Middle frontal gyrus (tissue), 1 donor: ENCODE measurements around the gene MYO1H.

Experiments used
- DNase-seq: peaks from one replicate; pipeline ENCODE4 v3.0.0-alpha.2; 2015; ENCODE audit warnings: low spot score; ENCODE audit errors: extremely low spot score

Gene MYO1H

DNA sequence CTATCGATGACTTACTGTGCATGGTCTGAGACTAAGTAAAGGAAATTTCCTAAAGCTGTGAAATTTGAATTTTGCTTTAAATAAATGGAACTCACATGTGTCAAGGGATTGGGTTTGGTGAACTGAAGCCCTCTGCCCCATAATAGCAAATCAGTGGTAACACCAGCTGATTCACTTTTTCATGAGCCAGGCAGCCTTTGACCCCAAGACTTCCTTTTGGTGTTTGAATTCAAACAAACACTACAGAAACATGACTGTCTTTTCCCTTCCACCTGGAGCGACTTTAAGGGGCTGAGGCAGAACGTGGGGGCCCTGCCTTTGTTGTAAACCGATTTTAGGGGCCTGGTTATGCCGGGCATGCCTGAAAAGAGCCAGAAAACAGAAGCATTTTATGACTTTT lies 100.6 kb downstream of the MYO1H start:
- no peak for DNase-seq

DNA sequence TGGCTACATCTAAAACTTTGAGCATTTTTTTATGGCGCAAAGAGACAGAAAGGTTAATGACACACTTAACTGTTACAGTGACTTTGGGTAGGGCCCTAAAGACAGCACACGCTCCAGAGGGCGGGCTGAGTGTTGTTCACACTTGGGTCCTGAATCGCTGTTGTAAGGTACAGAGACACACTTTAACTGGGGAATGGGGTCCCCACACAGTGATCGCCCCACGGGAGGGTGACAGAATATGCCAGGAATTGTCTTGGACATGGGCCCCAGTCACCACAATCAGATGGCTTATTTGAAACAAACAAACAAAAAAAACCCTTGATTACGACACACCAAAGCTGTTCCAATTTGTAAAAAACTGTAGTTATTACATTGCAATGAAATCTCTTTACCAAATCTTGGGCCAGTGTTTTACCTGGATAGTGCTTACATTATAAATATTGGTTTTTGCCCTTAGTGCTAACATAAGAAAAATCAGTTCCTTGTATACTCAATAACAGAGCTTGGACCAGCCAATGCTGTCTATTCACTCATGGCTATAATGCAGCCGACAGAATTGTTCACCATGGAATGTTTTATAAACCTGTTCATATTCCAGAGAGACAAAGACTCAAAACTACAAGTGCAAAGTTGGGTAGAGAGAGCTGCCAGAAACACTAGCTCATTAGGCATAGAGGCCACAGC lies 101.1 kb downstream of the MYO1H start:
- no peak for DNase-seq

DNA sequence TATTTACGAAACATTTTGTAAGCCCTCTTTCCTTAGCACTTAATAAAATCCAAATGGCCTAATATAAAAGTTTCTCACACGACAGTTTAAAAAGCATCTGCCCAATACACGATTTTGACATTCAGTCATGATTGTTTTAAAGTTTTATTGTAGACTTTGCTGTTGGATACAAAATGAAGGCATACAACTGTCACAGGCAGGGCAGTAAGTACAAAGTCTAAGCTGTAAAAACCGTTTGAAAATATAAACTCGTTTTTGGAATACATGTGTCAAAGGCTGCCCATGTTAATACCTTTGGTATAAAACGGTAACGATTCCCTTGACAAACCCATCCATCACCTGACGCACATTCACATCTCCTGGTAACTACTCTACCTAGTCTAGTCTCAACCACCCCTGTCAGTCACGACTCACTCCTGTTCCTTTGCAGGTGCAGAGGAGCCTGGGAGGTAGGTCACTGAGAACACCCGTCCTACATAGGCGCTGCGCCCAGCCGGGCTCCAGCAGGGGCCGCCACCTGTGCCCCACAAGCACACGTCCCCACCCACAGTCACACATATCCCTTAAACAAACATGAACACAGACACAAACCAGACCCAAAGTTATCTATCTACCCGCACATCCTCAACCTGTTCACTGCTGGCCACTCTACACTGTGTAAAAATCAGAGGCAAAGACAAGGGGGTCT lies 102.3 kb downstream of the MYO1H start:
- no peak for DNase-seq

DNA sequence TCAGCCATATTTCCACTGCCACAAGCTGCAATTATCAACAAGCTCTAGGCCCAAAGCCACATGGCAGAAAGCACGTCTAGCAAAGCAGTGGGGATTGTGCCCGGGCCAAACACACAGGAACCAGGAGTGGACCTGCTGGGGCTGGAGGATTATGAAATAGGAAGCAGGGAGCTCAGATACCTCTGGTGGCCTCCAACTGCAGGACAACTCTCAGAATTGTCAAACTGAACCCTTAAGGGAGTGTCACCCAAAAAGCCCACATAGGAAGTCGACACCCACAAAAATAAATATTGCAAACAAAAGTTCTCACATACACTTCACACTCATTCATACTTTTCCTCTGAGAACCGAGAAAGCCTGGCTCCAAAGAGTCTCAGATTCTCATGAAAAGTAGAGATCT lies 103.3 kb downstream of the MYO1H start:
- no peak for DNase-seq

DNA sequence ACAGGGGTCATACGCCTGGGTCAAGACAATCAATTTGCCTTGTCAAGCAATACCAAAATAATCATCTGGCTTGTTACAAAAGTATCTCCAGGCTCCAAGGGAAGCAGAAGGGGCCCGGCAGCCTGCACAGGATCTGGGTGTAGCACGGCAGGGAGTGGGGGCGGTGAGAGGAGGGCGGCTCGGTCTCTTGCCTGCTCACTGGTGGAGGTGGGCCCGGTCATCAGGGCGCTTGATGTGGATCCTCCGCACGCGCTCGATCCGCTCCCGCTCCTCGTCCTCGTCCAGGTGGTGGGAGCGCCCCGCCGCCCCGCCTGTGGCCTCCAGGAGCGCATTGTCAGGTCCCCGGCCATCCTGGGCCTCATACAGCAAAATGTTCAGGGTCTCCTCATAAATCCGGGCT lies 103.7 kb downstream of the MYO1H start:
- no peak for DNase-seq

DNA sequence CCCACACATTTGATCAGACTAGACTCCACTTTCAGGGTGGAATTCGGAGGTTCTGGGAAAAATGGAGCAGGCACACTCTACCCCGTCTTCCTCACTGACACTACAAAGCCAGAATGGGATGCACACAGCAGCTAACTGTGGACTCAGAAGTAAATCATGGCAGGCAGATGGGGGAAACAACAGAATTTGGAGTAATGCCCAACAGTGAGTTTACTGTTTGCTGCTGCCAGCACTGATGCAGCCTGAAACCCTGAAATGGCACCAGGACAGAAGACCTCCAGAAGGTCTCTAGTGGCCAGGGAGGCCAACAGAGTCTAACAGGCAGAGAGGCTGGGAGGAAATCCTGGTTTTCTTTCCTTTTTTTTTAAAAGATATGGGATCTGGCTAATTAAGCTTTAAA lies 104.8 kb downstream of the MYO1H start:
- DNase-seq: no peak

DNA sequence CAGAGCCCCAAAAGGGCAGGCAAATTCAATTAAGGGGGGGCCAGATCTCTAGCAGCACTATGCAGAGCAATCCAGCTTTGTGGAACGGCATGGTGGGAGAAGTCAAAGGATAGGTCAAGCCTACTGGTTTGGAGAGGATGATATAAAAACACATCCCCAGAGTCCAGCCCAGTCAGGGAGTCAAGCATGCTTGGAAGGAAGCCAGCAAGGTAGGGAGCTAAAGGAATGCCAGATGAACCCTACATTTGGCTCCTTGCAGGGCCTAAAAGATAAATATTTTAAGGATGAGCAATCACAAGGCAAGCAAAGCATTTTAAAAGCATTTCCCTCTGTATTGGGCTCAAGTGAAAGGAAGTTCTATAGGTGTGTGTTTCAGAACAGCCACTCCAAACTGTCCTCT lies 108.0 kb downstream of the MYO1H start:
- no peak for DNase-seq

DNA sequence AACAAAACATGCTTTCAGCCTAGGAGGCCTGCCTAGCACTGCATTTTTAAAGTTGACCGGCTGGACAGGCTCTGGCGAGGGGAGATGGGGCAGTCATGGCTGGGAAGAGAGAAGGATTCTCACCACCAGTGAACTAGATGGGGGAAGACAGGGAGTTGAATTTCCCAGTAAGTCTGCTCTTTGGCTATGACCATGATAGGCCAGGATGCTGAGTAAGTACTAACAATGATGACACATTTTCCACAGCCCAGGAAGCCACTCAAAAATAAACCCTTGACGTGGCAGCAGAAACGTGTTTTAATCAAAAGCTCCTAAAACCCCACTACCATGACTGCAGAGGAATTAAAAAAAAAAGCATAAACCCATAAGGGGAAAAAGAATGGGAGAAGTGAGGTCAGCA lies 110.4 kb downstream of the MYO1H start:
- DNase-seq: no peak

DNA sequence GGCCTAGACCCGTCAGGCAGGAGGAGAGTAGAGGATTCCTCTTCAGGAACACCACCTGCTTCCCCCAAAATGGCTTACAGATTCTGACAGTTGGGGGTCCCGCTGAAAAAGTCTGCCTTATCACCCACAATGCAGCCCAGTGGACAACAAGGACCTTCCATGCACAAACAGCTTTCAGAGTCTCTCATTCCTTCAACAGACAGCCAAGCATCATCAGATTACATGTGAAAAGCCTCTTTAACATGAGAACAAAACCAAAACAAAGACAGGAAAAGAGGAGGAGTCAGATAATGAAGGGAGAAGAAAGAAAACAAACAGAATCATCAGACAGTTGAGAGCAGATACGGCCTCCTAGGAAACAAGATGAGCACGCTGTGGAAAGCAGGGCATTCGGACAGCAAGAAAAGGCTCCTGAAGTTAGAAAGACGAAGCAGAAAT lies 111.1 kb downstream of the MYO1H start:
- no peak for DNase-seq

DNA sequence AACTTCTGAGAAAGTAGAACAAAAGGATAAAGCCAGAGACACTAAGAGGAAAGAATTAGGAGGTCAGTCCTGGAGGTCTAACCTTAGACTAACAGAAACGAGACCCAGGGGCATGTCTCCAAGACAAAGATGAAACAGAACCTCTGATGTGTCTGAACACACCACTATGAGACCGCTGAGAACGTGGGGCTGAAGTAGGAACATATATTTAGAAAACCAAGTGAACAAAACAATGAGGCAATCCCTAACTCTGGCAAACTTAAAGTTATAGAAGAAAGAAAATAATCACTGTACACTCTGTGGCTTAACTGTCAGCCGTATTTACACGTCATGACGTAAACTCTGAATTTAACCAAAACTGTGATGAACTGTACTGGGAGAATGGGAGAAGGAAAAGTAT lies 111.5 kb downstream of the MYO1H start:
- no peak for DNase-seq

DNA sequence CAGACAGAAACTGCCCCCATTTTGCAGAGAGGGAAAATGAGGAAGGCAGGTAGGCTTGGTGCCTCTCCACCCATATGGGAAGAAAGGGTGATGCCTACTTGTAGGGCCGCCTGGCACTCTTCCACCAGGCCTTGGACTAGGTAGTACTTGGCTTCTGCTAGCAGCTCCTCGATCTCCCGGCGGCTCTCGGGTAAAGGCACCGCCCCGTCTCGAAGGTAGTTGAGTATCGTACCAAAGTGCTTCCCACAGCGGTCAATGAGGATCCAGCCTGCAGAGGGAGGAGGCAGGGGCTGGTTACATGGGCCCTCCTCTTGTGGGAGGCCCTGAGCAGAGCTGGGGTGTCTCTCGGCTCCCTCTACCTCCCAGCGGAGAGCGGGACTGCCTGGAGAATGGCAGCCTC lies 112.8 kb downstream of the MYO1H start:
- no peak for DNase-seq

DNA sequence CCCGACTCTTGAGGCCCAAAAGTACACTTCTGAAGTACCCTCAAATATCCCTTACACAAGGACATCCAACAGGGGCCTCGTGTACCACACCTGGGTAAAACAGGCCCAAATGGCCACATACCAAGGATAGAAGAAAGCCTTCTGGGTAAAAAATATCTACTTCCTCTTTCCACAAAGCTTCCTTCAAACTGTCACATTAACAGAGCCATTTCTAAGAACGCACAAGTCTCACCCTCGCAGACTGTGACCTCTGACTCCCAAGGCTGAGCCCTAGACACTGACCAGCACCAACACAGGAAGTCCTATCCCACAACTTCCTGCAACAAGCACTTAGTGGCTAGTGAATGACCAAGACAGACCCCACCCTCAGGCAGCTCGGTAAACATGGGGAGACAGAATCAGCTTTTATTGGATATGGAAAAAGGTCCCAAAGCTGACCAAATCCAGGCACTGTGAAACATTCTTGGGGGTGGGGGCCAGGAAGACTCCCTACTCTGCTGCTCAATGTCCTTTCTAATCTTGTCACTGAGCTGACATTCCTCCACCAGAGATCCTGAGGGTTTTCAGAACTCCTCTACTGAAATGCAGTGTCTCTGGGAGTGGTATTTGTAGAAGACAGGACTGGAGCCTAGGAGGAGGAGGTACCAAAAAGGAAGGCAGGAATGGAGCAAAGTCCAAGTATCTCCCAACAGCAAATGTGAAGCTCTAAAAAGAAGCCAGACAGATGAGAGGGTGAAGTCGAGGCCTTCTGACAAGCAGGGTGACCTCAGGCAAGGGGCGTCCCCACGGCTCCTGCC lies 113.5 kb downstream of the MYO1H start:
- DNase-seq: no peak

DNA sequence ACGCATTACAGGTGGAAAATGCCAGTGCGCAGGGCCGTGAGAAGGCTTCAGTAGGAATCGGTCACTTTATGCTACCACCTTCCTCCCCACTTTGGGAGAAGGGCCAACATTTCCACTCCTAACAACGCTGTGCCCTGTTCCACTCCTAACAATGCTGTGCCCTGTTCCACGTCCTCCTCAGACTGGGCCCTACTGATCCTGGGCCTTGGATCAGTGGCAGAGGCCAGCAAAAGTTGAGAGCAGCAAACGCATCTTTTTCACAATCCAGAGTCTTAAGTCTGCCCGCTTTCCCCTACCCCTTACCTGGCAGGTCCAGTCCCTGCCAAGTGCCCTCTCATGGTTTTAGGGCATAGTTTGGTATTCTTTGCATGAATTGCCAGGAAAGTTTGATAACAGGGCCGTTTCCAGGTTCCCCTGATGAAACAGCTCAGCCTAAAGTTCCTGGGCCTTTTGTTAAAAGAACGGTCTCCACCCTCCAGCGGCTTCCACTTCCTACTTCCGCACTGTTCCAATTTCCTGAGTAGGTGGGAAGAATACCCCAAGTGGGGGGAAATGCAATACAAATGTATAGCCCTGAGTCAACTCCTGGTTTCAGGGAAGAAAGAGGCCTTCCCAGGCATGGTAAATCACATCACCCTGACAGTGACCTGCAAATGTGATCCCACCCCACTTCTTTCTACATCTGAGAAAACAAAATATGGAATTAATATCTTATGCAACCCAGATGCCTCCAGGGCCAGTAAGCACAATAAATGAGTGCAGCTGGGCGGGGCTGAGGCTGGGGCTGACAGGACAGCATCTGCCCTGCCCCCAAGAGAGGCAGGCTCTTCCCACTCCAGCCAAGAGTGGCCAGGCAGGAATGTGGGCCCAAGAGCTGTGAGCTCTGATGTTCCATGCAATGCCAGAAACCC lies 114.4 kb downstream of the MYO1H start:
- DNase-seq: no peak

DNA sequence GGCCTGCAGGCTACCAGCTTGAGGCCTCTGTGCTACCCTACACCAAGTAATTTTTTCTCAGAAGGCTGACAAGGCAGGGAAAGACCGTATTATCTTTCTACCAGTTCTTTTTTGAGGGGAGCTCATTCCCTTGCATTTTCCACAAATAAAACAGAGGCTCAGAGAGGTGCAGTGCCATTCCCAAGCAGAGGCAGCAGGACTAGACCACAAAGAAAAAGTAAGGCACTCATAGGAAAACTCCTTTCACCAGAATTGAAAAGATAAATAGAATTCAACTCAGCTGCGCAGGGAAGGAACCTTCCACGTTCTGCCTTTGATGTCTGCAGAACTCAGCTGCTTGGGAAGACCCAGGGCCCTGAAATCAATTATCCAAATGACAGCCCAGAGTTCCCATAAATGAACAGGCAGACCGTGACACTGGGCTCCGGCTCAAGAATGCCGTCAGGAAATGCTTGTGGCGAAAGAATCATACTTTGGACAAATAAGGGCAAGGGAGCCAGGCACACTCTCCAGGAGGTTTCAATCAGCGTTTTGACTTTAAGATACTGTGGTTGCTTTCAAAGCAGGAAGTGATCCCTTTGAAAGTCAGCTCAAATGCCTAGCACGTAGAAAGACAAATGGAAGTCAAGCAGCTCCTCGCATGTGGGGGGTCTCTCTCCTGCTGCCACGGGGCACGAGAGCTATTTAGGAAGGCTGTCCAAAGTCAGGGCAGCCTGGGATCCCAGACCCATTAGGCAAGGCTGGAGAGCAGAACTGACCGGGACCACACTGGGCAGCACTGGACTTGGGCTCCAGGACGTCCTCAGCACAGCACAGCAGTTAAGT lies 115.4 kb downstream of the MYO1H start:
- DNase-seq: no peak

DNA sequence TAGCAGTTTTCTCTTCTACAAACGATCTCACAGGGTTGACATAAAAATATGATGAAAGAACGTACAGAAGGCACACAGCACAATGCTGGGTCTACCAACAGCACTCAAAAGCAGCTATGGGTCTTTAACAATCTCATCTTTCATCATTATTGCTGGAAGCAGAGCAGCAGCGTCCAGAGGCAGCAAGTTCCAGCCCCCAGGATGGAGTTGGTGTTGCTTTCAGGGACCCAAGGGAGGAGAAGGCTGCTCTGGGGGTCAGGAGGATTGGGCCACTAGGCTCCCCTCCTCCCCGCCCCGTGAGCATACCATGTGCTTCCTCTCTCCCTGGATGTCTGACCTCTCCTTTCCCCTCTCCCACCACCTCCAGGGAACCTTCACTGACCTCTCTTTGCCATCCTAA lies 116.1 kb downstream of the MYO1H start:
- DNase-seq: no peak

DNA sequence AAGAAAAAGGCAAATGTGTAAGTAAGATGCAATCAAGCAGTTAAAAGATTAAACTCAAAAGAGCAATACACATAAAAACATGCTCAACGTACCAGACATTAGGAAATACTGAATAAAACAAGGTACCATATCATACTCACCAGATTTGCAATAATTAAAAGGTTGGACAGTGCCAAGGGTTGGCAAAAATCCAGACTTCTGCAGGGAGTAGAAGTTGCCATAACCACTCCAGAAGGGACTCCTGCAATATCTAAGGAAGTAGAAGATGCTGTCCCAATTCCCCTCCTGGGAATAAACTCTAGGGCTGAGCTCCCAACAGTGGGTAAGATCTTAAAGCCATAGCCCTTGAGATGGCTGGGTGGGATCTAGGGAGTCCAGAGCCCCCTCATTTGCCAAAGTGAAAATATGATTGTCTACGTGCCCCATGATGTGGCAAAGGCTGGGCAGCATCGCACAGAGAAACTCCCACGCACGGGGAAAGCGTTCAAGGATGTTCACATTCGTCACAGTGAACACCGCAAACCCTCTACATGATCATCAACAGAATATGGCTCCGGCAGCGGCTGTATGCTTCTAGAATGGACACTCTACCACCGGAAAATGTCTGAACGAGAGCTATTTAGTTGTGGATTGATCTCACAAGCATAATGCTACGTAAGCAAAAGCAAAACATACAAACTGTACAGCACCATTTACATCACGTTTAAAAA lies 117.1 kb downstream of the MYO1H start:
- DNase-seq: no peak

DNA sequence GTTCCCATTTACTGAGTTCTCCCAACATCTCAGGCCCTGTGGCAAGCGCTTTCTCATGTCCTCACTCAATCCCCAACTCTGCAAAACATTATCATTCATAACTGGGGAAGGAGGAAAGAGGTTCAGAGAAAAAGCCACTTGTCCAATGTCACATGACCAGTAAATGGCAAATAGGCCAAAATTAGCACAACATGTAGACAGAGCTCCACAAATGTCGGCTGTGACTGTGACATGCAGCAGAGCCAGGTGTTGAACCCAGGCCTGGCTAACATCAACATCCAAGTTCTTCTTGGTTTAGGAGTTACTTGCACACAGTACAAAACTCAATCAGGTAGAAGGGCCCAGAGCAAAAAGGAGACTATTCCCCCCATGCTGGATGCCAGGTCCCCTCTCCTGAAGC lies 118.6 kb downstream of the MYO1H start:
- no peak for DNase-seq

DNA sequence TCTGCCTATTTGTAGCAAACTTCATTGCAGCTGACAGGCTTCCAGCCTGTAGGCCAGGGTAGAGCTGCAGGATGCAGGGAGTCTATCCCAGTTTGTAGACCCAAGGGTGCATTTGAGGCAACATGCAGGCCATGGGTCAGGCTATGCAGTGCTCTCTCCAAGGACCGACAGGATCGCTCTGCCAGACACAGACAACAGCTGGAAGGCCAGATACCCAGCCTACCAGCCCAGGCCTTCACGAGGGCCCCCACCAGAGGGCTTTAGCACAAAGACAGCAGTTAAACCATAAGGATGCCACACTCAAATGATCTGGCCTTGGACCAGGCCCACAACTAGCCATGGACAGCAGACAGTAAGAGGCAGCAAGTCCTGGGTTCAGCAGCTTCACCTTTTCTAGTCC lies 119.1 kb downstream of the MYO1H start:
- no peak for DNase-seq

DNA sequence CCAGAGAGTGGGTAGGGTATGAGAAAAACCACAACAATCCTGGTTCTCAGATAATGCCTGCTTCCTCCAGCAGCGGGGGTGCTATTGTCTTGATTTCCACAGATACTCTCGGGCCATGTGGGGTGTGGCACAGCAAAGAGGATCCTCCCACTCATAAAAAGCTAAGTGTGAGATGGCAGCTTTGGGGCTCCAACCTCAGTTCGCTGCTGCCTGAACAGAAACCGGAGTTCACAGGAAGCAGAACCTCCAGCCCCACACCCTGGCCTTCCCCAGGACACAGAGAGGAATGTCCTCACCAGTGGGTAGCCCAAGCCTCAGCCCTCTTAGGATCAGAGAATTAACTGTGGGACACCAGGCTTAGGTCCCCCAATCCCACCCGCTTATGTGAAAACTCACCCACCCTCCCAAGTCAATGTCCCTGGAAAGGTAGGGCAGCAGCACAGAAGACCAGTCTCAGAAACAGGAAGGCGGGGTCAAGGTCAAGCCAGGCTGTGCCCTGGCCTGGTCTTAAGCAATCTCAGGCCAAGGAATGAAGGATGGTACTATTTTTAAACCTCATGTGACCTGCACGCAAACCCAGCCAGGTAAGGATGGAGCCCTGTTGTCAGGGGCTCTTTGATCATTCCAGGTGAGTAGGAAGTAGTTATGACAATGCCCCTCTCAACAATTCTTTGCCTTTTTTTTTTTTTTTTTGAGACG lies 120.4 kb downstream of the MYO1H start:
- no peak for DNase-seq
